ENCODE measurements around the gene SDS.

GRCh38 chr12:113439301-113439597 lies 35.6 kb upstream of the SDS start:
- TF ChIP-seq, protein P1, sequence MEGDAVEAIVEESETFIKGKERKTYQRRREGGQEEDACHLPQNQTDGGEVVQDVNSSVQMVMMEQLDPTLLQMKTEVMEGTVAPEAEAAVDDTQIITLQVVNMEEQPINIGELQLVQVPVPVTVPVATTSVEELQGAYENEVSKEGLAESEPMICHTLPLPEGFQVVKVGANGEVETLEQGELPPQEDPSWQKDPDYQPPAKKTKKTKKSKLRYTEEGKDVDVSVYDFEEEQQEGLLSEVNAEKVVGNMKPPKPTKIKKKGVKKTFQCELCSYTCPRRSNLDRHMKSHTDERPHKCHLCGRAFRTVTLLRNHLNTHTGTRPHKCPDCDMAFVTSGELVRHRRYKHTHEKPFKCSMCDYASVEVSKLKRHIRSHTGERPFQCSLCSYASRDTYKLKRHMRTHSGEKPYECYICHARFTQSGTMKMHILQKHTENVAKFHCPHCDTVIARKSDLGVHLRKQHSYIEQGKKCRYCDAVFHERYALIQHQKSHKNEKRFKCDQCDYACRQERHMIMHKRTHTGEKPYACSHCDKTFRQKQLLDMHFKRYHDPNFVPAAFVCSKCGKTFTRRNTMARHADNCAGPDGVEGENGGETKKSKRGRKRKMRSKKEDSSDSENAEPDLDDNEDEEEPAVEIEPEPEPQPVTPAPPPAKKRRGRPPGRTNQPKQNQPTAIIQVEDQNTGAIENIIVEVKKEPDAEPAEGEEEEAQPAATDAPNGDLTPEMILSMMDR (IDR thresholded peaks at IDR 0.05; ENCODE audit: extremely low read depth in 1 of 2, insufficient read depth in 1 of 2, low read depth in 1 of 2, low read length in 2 of 2): no peak
- TF ChIP-seq POLR2A (IDR thresholded peaks at IDR 0.05; ENCODE audit: low read depth, low read length) (no peak), FOS (IDR thresholded peaks at IDR 0.05; ENCODE audit: borderline replicate concordance, insufficient read depth, low read length) (no peak), POLR2AphosphoS5 (IDR thresholded peaks at IDR 0.05; ENCODE audit: insufficient read depth, low read depth, low read length) (no peak), EZH2 (IDR thresholded peaks at IDR 0.05; ENCODE audit: borderline replicate concordance, low read depth, low read length, severe bottlenecking) (no peak), MYC (IDR thresholded peaks at IDR 0.05; ENCODE audit: low read depth, low read length) (no peak)
- TF ChIP-seq, protein P2, sequence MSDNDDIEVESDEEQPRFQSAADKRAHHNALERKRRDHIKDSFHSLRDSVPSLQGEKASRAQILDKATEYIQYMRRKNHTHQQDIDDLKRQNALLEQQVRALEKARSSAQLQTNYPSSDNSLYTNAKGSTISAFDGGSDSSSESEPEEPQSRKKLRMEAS (IDR thresholded peaks at IDR 0.05; ENCODE audit: insufficient read depth, insufficient read length): no peak
